Activated naive CD4-positive, alpha-beta T cell treated with anti-CD3 and anti-CD28 coated beads, Interleukin-2, amount 50 U/mL, for 72 hours (primary cell): ENCODE results near the gene APOBEC3A. TPM values are rescaled to one million over a fixed set of nuclear protein-coding genes. Genes with fewer than 3 reads are reported as not detected.
"Not testable (repeated sequence)": the region's sequence is repeated elsewhere in the genome, so short reads cannot be mapped to it uniquely, and the experiment has no call there.

ENCODE experiments used
- ATAC-seq, 2 donors: fragments of 150-1000 bp; cut with Tn5 transposase; 2 replicates each; pipeline ENCODE4 v1.10.0; 2021; ENCODE audit warnings: mild to moderate bottlenecking in 2 of 2, moderate library complexity in 2 of 2
- DNase-seq, 2 donors: peaks; one replicate each; pipeline ENCODE4 v3.0.0; 2021 to 2022; ENCODE audit warnings: low spot score in 2 of 2
- H3K27ac Mint-ChIP-seq, 2 donors: one replicate each; pipeline ENCODE4 v1.8.0; 2022; ENCODE audit warnings: mild to moderate bottlenecking in 2 of 2, mixed read lengths in 2 of 2
- H3K36me3 Mint-ChIP-seq, 2 donors: one replicate each; pipeline ENCODE4 v1.8.0; 2022; ENCODE audit warnings: mixed read lengths in 2 of 2
- H3K9me3 Mint-ChIP-seq, 2 donors: one replicate each; pipeline ENCODE4 v1.8.0; 2022; ENCODE audit warnings: mixed read lengths in 2 of 2
- total RNA-seq, 2 donors: library from RNA; stranded (reverse); gene quantifications; one replicate each; pipeline ENCODE4 v1.2.3, GENCODE V29; 2022

APOBEC3A gene
- total RNA-seq, 2 donors from 2014 or later, result not detected

DNA sequence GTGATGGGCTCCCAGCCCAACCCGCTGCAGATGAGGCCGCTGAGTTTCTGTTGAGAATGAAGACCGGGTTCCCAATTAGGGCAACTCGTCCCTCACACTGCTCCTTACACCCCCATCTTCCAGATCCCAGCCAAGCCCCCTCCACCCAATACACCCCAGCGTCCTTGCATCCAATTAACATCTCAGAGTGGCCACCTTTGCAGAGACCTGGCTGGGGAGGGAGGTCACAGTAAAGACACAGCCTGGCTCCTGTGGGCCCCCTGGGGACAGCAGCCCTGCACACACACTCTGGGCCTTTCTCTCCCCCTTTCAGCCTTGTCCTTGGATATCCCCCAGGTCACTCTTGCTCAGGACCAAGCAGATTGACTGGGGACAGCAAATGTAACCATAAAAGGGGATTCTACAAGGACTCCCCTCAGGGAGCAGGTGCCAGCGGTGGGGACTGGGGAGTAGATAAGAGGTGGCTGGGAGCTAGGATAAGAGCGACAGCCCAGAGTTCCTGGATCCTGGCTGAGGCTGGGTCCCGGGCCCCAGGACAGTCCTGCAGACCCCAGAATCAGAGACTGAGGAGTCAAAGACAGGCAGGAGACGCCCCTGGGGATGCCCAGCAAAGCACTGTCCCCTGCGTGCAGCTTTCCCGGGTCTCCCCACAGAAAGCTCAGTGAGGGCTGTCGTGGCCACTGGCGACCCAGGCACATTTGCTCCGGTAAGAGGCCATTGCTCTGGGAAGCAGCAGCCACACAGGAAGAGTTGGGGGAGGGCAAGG, 8.4 kb downstream of the APOBEC3A start:
- no peaks in the 10 kb centered on the region for H3K9me3 Mint-ChIP-seq
- no peak overlapping the region for H3K27ac Mint-ChIP-seq
- DNase-seq (no peak), ATAC-seq (no peak)
- no peaks in the 10 kb centered on the region for H3K36me3 Mint-ChIP-seq

DNA sequence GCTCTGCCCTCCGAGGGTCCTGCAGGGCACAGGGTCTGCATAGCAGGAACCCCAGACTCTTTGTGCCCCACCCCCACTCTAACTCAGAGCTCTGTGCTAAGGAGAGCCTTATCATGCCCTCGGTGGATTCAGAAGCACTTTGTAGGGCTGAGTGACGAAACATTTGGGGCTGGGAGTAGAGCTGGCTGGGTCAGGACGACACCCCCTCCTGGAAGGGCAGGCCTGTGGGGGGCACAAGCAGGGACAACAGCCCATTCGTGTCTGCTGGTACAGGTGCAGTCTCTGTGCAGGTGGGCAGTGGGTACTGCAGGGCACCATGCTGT, 8.9 kb downstream of the APOBEC3A start:
- Mint-ChIP-seq H3K36me3 (no peaks in the 10 kb centered on the region), H3K27ac (no peak overlapping the region), H3K9me3 (no peaks in the 10 kb centered on the region)
- ATAC-seq, result no peak
- no peak for DNase-seq

DNA sequence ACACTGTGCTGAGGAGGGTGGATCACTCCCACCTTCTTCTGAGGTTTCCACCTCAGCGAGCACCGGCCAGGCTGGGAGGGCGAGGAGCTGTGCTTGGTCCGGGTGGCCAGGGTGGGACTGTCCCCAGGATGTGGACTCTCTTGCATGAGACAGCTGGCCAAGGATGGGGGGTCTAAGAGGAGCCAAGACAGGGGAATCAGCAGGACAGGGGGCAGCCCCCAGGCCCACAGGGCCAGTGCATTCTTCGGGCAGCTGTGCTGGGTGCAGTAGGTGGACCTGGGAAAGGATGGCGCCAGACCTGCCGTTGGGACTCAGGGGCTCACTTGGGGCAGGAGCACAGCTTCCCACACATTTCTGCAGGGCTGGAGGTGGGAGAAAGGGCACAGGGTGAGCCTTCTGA, 9.5 kb downstream of the APOBEC3A start:
- H3K36me3 Mint-ChIP-seq, result no peaks in the 10 kb centered on the region

DNA sequence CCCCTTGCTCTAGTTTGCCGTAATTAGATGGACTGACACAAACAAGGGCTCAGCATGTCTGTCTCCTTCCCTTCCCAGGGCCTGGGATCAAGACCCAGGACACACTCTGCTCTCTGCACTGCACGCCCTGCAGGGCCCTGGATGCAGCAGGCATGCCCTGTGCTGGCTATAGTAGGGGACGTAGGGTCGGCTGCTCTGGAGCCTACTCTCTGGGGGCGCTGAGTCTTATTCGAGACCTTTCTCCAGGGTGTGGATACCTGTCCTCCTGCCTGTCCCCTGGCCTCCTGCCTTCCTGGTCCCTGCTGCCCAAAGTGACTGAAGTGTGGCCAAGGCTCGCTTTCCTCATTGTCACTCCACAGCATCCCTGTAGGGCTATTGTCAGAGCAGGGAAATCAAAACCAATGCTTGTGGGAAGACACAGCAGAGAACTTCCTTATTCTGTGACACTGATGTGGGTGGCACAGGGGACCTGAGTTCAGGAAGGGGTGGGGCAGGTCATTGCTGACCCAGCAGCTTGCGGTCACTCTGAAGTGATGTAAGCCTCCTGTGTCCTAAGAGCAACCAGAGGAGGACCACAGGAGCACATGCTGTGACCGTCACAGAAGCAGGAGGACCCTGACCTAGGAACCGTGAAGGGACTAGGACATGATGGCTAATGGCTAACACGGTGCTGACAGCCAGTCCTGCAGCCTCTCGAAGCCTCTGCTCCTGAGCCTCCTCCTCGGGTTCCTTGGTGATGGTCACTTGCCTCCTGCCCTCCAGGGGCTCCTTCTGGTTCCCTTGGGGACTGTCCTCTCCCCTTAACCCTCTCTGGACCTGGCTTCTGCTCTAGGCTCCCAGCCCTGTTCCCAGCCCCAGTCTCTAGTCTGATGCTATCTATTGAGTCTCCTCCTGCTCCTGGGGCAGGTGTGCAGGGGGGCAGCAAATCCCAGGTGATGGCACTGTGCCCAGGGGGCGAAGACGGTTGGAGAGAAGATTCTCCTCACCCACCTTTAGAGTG, 10.3 kb downstream of the APOBEC3A start:
- no peak overlapping the region for H3K27ac Mint-ChIP-seq
- H3K36me3 Mint-ChIP-seq, result no peaks in the 10 kb centered on the region
- DNase-seq (no peak), ATAC-seq (no peak)
- no peaks in the 10 kb centered on the region for H3K9me3 Mint-ChIP-seq

More for the DNA sequence above, 9.5 kb downstream of the APOBEC3A start:
- DNase-seq (no peak), ATAC-seq (no peak)
- H3K9me3 Mint-ChIP-seq, result no peaks in the 10 kb centered on the region
- peak overlapping the region in 1 of 2 donors; percentile 86 for H3K27ac Mint-ChIP-seq

DNA sequence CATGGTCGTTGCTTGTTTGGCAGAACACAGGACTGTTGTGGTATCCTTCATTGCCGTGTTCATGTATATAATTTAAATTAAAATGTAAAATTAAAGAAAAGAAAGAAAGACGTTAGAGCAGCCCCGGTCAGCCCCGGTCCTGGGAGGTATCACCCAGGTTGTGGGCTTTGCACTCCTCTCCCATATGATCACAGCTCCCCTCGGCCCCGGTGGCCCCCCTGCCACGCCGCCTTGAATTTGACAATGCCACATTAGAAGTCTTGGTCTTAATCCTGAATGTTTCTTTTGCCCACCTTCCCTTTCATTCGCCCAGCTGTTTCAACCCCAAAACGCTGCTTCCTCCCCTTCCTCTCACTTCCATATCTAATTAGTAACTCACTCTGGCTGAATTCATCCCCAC, 11.4 kb downstream of the APOBEC3A start:
- DNase-seq, result no peak
- no peaks in the 10 kb centered on the region for H3K36me3 Mint-ChIP-seq
- no peak overlapping the region for H3K27ac Mint-ChIP-seq
- no peak for ATAC-seq
- no peaks in the 10 kb centered on the region for H3K9me3 Mint-ChIP-seq

DNA sequence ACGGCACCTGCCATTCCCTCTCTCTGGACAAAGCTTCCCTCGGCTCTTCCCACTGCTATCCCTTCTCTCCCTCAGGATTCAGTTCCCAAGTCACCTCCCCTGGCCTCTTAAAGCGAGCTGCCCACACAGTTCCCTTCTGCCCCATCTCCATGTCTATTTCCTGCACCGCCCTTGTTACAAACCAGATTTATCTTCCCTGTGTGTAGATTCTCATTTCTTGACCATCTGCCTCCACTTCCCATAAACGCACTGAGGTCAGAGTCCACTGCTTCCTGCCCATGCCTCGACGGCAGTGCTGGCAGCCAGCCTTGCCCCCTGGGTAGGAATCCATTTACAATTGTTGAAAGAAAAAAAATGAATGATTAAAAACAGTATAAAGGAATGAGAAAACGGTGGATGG, 13.1 kb downstream of the APOBEC3A start:
- Mint-ChIP-seq H3K36me3 (no peaks in the 10 kb centered on the region), H3K27ac (no peak overlapping the region), H3K9me3 (no peaks in the 10 kb centered on the region)
- no peak for DNase-seq
- no peak for ATAC-seq

DNA sequence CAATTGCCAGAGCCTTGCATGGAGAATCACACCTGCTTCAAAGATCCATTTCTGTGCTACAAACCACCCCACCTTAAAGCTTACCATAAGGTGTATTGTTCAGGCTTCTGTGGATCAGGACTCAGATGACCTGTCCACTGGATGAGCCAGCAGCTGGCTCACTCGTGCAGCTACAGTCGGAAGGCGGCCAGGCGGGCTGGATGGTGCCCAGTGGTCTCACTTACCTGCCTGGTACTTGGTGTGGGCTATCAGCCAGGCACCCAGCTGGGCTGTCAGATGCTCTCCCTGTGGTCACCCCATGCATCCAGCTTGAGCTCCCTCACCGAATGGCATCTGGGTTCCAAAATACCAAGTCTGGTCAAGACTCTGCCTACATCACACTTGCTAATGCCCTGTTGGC, 13.8 kb downstream of the APOBEC3A start:
- ATAC-seq, result no peak
- H3K36me3 Mint-ChIP-seq, result no peaks in the 10 kb centered on the region
- no peak for DNase-seq
- no peaks in the 10 kb centered on the region for H3K9me3 Mint-ChIP-seq
- H3K27ac Mint-ChIP-seq, result no peak overlapping the region

DNA sequence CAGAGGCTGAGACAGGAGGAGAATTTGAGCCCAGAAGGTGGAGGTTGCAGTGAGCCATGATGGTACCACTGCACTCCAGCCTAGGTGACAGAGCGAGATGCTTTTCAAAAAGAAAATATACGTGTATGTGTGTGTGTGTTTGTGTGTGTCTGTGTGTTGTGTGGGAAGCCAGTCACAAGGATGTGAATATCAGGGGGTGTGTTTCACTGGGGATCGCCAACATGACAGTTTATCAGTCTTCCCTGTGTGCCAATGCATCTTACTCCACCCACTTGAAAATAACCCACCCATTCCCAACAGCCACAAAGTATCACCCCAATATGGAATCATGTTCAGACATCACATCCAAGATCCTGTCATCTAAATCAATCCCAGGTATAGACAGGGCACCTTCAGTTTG, 14.4 kb downstream of the APOBEC3A start:
- Mint-ChIP-seq H3K27ac (no peak overlapping the region), H3K9me3 (no peaks in the 10 kb centered on the region), H3K36me3 (peaks cover 0 to 1% of the 10 kb centered on the region in 2 donors)
- ATAC-seq (no peak), DNase-seq (no peak)

DNA sequence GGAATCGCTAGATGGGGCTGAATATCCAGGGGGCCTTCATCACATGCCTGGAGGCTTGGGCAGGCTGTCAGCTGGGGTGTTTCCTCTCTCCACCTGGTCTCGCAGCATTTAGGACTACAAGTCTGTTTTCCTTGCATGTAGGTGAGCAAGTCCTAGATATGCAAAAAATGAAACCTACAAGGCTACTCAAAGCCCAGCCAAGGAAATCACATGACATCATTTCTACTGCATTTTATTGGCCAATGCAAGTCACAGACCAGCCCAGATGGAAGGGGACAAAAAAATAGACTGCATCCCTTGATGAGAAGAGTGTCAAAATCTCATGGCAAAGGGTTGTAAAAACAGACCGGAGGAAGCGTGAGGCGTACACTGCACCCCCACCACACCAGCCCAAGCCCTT, 15.1 kb downstream of the APOBEC3A start:
- H3K36me3 Mint-ChIP-seq, result peaks cover 0 to 6% of the 10 kb centered on the region in 2 donors
- H3K27ac Mint-ChIP-seq, result no peak overlapping the region
- H3K9me3 Mint-ChIP-seq, result peaks cover 0 to 5% of the 10 kb centered on the region in 2 donors
- DNase-seq (no peak), ATAC-seq (no peak)

DNA sequence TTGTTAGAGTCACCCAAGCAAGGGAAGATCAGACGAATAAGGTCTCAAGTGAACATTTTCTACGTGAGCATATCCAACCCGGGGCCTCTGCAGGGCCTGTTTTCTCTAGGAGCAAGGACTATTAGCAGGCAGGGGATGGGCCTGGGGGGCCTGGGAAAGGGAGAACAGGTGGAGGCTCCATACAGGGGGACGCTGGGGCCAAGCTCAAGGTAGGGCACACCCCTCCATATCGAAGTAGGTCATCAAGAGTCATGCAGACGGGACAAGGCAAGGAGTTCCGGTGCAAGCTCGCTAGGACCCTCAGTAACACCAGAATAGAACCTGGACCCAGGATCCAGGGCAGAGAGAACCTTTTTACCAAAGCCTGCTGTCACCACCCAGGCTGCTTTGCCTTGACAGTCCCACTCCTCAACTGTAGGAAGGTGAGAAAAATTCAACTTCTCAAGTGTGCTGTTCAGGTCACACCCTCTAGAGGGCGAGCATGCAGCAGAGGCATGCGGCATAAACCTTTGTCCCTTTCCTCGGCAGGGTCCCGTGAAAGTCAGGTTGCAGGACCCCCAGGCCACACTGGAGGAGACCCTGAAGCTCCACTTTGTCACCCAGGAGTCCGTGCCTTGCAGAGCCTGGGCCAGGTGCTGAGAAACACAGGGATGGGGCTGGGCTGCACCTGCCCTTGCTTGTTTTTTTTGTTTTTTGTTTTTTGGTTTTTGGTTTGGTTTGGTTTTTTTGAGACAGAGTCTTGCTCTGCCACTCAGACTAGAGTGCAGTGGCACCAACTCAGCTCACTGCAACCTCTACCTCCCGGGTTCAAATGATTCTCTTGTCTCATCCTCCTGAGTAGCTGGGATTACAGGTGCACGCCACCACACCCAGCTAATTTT, 16.1 kb downstream of the APOBEC3A start:
- Mint-ChIP-seq H3K36me3 (peaks cover 0 to 6% of the 10 kb centered on the region in 2 donors), H3K9me3 (peaks cover 0 to 5% of the 10 kb centered on the region in 2 donors), H3K27ac (no peak overlapping the region)
- peak in 1 of 2 donors; percentile 63 for DNase-seq
- ATAC-seq, result peak; percentile 78 to 85

DNA sequence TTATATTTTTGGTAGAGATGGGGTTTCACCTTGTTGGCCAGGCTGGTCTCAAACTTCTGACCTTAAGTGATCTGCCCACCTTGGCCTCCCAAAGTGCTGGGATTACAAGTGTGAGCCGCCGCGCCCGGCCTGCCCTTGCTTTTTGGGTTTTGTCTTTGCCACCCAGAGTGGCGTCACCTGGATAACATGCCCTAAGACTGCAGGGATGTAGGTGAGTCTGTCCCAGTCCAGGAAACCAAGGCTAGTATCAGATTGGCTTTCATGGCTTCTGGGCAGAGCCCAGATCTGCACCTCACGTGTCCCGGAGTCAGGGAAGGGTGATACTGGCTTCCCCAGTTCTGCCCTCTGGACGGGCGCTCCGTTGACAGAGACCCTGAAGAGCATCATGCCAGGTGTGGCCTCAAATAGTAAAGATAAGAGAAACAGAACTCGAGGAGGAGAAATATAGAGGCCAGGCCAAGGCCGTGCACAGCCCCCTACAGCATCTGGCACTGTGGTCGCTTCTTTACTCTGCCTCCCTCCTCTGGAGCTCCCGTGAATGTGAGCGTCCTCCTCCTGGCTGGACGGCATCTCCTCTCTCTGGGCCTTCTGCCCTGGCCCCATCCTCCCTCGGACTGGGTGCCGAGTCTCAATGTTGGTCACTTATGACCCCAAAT, 16.9 kb downstream of the APOBEC3A start:
- Mint-ChIP-seq H3K27ac (no peak overlapping the region), H3K36me3 (peaks cover 0 to 6% of the 10 kb centered on the region in 2 donors), H3K9me3 (peaks cover 0 to 5% of the 10 kb centered on the region in 2 donors)
- ATAC-seq (no peak), DNase-seq (no peak)

DNA sequence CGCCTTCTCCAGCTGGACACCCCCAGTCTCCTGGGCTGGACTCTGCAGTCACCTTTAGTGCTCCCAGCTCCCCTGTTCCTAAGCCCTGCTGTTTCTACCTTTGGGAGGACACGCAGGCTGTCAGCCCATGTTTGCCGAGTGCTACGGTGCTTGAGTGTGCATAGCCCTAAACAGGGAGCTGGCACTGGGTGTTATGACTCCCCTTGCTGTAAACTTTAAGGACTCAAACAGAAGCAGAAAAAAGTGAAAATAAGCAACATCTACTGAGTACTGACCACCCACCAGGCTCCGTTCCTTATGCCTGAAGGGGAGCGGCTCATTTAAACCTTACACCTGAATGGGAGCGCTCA, 17.4 kb downstream of the APOBEC3A start:
- Mint-ChIP-seq H3K36me3 (peaks cover 0 to 6% of the 10 kb centered on the region in 2 donors), H3K9me3 (peaks cover 0 to 5% of the 10 kb centered on the region in 2 donors), H3K27ac (no peak overlapping the region)
- no peak for ATAC-seq
- DNase-seq, result no peak

DNA sequence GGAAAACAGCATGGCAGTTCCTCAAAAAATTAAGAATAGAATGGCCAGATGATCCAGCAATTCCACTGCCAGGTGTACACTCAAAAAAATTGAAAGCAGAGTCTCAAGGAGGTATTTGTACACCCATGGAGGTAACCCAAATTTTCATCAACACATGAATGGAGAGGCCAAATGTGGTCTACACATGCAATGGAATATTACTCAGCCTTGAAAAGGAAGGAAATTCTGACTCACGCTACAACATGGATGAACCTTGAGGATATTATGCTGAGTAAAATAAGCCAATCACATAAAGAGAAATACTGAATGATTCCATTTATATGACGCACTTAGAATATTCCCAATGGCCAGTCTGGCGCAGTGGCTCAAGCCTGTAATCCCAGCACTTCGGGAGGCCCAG, 19.9 kb downstream of the APOBEC3A start:
- H3K36me3 Mint-ChIP-seq, H3K9me3 Mint-ChIP-seq, DNase-seq, H3K27ac Mint-ChIP-seq, ATAC-seq: not testable (repeated sequence)

DNA sequence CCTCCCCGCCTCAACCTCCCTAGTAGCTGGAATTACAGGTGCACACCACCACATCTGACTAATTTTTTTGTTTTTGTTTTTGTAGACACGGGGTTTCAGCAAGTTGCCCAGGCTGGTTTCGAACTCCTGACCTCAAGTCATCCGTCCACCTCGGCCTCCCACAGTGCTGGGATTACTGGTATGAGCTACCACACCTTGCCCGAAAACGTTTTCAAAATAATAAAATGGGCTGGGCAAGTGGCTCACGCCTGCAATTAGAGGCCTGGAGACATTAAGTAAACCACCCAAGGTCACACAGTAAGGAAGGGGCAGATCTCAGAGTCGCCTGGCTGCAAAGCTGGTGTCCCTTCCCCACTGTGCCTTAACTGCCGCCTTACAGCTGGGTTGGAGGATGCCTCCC, 23.2 kb downstream of the APOBEC3A start:
- peaks cover 0 to 11% of the 10 kb centered on the region in 2 donors for H3K9me3 Mint-ChIP-seq
- peaks cover 0 to 30% of the 10 kb centered on the region in 2 donors for H3K36me3 Mint-ChIP-seq
- not testable (repeated sequence) for ATAC-seq, H3K27ac Mint-ChIP-seq, DNase-seq

DNA sequence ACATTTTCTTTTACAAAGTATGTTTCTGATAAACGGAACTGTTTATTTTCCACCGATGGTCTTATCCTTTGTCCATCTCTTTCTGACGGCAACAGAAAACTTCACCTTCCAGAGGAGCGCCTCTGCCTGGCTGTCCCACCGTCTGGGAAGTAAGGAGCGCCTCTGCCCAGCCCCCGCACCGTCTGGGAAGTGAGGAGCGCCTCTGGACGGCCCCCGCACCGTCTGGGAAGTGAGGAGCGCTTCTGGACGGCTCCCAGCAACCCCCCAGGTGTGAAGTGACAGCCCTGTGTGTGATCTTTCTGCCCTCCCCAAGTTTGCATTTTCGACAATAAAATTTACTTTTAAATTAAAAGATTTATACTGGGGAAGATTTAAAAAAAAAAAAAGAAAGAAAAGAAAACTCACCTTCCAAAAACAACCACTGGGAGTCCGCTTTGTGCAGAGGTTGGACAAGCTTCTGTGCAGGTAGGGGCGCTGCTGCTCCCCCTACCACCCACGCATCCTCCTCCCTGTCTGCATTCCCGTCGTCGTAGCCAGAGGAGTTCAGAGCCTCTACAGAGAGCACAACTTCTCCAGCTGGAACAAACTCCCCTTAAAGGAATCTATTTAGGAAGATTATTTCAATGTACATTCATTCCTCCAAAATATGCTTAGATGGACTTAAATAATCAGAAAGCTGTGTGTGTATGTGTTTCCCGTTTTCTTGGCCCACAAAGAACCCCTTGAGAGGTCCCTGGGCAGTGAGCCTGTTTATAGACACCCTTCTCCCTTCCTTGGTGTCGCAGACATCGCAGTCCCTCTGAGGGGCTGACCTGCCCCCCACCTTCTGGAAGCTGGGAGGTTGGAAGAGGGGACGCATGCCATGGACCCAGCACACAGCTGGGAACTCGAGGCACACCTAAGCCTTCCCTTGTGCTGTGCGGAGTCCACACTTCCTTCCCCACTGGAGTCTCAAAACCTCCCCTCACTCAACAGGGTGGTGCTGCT, 23.9 kb downstream of the APOBEC3A start:
- ATAC-seq (no peak), DNase-seq (no peak)
- peaks cover 0 to 11% of the 10 kb centered on the region in 2 donors for H3K9me3 Mint-ChIP-seq
- peaks cover 0 to 30% of the 10 kb centered on the region in 2 donors for H3K36me3 Mint-ChIP-seq
- H3K27ac Mint-ChIP-seq, result peak overlapping the region in 1 of 2 donors; percentile 74
